ENCODE data around the gene GHR.

DNA sequence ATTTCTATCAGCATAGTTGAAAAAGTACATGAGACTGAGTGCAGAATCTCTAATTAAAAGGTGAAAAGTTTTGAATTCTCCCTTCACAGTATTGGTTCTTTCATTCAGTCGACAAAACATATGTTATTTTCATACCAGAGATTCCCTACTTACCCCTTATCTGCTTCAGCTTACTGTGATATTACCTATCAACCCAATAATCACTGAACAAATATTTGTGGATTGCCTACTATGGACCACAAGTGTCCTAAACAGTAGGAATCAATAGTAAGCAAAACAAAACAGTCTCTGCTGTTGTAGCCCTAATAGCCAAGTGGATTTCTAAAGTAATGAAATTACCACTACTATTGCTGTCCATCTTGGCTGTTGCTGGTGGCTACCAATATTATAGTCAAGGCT is 344.9 kb downstream of the GHR start:
- no peak for TF ChIP-seq POLR2A (IDR thresholded peaks at IDR 0.05)
- TF ChIP-seq, protein P1, sequence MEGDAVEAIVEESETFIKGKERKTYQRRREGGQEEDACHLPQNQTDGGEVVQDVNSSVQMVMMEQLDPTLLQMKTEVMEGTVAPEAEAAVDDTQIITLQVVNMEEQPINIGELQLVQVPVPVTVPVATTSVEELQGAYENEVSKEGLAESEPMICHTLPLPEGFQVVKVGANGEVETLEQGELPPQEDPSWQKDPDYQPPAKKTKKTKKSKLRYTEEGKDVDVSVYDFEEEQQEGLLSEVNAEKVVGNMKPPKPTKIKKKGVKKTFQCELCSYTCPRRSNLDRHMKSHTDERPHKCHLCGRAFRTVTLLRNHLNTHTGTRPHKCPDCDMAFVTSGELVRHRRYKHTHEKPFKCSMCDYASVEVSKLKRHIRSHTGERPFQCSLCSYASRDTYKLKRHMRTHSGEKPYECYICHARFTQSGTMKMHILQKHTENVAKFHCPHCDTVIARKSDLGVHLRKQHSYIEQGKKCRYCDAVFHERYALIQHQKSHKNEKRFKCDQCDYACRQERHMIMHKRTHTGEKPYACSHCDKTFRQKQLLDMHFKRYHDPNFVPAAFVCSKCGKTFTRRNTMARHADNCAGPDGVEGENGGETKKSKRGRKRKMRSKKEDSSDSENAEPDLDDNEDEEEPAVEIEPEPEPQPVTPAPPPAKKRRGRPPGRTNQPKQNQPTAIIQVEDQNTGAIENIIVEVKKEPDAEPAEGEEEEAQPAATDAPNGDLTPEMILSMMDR (IDR thresholded peaks at IDR 0.05) = no peak
